EH (cell line): Measurements from ENCODE around the gene GRM8.
"Not testable (repeated sequence)": the region's sequence is repeated elsewhere in the genome, so short reads cannot be mapped to it uniquely, and the experiment has no call there.

ENCODE experiments used
- DNase-seq: peaks from one replicate; pipeline ENCODE4 v3.0.0-alpha.2; 2015; ENCODE audit warnings: low read depth

GRM8 gene

DNA sequence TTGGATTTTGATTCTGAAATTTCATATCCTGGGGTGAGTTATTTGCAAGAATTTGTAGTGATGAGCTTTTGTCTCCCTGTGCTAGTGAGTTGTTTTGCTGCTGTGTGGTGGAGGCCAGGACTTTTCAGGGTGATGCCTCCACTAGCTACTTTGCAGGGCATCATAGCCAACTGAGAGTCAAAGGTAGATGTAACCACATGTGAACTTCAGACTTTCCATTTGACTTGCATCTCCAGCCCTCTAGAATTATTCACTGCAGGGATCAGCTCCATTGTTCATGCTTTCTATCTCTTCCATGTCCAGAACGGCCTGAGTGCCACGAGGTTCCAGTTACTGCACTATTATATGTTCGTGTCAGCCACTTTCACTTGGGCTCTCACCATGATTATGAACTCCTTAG is 534.3 kb downstream of the GRM8 start:
- no peak for DNase-seq

DNA sequence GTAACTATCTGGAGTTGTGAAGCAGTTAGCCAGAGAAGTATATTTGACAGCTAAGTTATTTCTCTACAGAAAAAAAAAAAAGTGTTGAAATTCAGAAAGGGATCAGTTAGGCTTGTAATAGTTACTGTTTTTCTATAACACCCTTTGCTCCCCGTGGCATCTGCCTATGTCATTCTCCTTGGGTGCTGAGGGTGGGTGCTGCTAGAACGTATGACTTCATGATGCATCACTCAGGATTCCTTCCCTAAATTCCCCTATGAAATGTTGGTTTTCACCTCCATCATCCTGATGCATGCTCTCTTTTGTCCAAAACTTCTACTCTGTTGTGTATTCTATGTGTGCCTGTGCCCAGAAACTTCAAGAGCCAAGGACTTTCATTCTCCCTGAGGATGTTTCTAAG is 536.4 kb downstream of the GRM8 start:
- no peak for DNase-seq

DNA sequence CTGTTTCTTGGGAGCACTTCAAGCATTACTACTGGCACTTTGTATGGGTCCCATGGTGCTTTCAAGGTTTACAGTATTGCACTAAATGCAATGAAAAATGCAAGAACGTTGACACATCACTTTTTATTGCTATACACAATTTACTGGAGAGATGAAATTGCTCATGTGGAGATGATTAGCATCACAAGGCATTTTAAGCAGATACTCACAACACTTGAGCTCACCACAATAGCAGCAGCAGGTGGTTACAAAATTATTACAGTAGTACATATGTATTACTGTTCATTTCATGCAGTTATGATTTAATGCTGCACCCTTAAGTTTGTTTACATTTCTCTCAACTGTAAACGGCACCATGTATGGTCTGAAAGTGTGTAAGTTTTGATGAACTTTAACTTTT is 537.7 kb downstream of the GRM8 start:
- no peak for DNase-seq

DNA sequence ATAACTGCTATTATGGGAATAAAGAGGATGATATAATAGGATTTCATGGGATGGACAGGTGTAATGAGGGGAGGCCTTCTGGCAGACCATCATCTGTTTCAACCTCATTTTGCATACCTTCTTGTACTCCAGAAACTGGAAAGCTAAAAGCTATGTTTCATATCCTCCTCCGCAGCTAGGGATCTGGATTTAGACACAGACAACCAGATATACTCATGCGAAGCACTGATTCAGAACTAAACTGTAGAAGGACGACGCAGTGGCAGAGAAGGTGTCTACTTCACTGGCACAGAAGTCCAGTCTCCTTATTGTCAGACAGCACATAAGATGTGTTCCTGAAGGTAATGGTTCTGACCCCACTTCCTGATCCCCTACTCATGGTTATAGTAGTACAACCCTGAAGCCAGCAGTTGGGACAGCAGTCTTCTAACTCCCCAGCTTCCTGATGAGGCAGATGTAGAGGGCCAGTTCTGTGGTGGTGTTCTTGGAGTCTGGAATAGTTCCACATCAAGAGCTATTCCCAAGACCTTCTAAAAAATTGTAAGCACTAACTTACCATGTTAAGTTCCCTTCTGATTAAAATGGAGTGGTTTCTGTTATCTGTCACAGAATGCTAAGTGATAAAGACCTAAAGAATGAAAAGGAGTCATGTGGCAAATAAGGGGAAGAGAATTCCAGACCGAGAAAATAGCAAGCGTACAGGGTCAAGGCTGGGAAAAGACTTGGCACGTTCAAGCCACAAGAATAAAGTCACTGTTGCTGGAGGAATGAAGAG is 550.3 kb downstream of the GRM8 start:
- DNase-seq, result peak; percentile 67

DNA sequence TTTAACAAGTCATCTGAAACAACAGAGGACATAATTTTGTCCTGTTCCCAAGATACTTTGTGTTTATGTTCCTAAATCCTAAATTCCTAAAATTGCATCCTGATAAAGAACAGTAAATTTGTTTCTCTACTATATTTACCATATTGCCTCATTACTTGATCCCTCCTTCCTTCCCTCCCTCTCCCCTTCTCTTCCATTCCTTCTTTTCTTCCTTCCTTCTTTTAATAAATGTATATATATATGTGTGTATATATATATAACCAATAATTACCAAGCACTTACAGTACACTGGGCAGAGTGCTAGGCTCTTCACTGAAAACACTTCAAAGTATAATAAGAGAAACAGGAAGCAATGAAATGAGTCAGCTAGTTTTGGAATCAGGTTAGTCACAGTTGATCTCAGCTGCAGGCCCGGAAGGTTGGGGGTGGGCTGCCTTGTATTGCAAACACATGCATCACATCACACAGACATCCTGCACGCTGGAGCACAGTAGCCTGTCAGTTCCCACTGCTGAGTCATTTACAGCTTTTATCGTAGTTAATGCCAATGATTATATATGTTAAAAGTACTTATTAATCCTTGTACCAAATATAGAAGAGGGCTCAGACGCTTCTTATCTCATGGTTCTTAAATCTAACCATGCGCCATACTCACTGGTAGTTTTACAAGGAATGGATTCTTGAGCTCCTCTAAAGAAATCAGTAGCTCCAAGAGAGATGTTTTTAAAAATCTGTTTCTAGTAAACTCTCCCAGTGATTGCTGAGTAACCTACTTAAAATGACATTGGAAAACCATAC is 551.7 kb downstream of the GRM8 start:
- peak; percentile 87 for DNase-seq

DNA sequence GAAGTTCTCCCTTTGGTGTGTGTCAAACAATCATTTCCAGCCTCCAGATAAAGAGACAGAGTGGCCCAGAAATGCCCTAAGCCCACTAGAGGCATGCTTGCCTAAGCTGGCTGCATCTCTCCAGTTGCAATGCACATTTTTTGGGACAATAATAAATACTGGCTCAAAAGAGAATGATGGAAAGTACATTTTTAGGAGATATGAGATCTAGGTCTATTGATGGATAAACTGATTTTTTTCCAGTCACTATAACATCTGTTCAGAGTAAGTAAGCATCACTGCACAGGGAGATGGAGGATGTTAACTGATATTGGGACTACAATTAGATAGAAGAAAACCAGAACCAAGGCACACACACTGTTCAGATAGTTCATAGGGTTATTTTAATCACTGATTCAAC is 553.0 kb downstream of the GRM8 start:
- DNase-seq, result no peak

DNA sequence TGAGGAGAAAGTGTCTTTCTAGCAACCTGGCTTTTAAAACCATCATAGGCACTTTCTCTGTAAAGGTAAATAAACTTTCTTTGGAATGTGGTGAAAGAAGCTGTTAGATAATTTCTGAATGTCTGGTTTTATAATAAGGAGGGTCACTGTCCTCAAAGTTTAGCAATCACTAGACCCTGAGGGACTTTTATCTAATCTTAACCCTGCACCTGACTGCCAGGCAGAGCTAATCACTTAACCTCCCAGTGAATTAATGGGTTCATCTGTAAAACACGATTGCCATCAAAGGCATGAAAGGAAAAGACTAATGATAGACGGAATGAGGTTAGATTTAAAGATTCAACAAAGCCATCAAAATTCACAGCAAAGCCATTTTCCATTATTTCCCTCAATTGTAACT is 553.8 kb downstream of the GRM8 start:
- DNase-seq, result no peak

DNA sequence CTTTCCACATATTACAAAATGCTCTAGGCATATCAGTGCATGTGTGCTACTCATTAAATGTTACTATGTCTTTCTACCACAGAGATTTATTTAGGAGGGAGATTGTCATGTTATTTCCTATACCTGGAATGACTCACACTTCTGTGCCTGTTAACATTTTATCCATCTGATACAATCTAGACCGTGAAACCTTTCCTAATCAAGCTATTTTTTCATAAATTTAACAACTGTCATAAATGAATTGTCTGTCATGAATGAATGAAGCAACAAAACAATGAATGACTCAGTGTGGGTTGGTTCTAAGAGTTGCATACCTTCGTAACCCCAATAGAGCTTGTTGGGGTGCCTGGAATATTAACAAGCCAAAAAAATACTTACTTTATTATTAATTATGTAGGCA is 554.3 kb downstream of the GRM8 start:
- DNase-seq, result no peak

DNA sequence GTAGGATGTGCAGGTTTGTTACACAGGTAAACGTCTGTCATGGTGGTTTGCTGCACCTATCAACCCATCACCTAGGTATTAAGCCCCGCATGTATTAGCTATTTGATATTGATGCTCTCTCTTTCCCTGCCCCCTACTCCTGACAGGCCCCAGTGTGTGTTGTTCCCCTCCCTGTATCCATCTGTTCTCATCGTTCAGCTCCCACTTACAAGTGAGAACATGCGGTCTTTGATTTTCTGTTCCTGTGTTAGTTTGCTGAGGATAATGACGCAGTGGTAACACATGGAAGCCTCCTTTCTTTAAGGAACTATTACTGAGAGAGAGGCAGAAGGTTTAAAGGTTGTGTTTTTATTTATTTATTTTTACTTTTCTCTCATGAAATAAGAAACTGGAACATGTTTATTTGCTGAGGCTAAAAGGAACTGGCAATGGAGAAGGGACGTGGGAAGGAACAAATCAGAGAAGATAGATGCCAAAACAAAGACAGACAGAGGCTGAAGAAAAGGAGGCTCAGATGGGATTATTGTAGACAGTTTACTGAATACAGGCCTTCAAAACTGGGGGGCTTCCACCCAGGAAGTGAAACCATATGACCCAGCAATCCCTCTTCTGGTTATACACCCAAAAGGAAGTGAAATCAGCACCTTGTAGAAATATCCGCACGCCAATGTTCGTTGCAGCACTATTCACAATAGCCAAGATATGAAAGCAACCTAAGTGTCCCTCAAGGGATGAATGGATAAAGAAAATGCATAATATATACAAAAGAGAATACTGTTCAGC is 556.3 kb downstream of the GRM8 start:
- DNase-seq, result no peak

DNA sequence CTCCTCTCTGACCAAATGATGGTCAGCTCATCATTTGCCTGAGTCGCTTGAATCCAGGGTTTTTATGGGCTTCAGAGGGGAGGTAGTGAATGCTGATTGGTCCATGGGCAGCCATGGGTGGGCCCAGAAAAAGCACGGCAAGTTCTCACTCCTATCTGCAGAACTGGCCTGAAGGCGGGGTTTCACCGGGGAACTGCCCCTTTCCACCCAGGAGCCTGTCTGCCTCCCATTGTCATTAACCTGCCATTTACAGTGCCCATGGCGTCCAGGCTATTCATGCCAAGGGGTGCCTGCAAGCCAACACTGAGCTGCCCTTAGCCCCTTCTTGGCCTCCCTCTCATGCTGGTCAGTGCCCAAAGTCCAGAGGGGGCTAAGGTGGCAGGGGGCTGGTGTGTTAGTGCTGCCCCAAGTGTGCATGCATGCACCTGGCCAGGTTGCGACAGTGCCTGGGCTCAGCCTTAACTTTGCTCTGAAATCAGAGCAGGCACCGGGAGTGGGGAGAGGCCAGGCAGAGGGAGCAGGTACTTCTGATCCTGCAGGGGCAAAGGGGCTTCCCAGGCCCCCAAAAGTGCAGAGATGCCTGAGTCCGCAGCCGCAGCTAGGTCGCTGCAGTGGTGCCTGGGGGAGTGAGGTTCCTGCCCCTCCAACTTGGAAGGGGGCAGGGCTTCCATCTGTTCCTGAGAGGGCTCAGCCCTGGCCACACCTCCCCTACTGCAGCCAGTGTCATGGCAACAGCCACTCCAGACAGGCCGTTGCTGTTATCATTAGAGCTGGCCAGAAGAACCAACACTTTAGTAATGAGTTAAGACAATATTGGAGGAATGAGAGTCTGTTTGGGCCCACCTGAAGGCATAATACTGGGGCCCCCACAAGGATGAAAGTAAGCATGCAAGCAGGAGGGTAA is 561.6 kb downstream of the GRM8 start:
- no peak for DNase-seq

DNA sequence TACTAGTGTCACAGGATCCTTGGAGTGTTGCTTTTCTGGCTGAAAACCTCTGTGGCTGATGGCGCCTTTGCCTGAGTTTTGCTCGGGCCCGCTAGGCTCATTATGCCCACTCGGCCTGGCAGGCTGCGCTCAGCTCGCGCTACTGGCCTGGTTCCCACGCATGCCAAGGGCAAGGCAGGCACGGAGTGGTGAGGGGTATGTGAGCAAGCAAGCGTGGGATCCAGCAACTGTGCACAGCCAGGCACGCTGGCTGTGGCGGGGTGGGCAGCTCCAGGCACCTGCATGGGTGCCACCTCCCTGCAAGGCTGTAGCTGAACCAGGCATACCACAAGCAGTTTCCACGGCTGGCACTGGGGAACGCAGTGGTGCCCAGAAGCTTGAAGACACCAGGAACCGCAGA is 562.6 kb downstream of the GRM8 start:
- DNase-seq, result no peak

DNA sequence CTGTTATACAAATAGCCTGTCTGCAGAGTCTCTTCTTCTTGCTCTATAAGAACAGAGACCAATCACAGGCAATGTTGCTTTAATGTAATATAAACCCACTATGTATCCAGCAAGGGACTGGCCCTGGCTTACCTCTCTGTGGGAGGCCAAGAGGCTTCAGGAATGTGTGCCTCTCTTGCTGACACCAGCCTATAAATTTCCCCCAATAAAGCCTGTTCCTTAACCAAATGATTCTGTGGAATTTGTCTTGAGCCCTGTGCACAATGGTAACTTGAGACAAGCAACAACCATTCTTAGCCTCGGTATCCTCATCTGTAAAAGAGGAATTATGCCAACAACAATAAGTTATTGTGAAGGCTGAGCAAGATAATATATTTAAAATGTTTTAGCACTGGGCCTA is 563.7 kb downstream of the GRM8 start:
- DNase-seq, result peak; percentile 50

DNA sequence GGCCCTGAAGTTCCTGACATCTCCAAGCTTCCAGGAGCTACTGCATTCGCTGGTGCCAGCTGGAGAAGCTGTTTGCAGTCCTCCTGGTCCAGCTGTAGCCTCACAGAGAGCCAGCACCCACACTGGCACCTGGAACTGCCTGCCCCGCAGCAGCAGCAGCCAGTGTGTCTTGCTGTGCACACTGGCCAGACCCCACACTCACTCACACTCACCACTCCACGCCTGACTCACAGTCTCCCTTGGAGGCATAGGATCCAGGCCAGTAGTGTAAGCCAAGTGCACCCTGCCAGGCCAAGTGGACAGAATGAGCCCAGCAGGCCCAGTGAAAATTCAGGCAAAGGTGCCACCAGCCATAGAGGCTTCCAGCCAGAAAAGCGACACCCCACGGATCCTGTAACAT is 566.3 kb downstream of the GRM8 start:
- DNase-seq, result no peak

DNA sequence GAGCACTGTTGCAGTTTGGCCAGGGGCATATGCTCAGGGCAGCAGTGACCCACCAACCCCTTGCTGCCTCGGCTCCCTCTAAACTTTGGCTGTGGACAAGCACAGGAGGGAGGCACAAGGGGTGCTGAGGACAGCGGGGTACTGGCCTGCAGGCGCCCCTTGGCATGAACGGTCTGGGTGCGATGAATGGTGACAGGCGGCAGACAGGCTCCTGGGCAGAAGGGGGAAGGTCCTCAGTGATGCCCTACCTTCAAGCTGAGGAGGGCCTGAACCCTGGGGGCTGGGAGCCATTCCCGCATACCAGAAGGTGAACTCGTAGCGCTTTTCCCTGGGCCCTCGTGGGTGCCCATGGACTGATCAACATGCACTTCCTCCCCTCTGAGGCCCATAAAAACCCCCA is 567.1 kb downstream of the GRM8 start:
- no peak for DNase-seq

DNA sequence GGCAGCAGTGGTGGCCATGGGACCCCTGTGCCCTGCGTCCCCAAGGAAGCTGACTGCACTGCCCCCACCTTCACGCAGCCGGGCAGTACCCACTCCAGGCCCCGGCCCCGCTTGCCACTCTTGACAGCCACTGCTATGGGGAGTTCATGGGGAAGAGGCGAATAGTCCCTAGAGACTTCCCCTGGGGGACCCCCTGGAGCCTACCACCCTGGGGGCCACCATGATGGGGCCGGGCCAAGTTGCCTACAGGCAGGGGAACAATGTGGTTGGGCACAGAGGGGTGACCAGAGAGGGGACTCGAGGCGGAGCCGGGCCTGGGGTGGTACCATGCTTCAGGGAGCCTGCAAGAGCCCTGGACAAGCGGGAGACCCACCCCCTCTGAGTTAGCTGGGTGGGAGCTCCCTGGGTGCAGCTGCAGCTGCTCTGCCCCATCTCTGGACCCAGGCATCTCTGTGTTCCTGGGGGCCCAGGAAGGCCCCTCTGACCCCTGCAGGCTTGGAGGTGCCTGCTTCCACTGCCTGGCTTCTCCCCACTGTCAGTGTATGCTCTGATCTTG is 567.6 kb downstream of the GRM8 start:
- DNase-seq, result no peak

DNA sequence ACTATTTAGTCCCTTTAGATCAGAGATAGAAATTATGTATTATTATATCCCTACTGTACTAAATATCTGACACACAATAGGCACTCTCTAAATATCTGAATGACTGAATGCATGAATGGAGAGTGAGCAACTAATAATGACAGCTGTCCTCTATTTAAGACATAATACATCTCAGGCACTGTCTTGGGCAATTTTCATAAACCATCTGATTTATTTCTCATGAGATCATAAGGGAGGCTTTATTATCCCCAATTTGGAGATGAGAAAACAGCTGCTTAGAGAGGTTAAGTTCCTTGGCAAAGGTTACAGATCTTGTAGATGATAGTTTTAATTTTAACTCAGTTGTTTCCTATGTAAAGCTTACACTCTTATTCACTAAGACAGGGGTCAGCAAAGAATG is 570.6 kb downstream of the GRM8 start:
- DNase-seq, result no peak

DNA sequence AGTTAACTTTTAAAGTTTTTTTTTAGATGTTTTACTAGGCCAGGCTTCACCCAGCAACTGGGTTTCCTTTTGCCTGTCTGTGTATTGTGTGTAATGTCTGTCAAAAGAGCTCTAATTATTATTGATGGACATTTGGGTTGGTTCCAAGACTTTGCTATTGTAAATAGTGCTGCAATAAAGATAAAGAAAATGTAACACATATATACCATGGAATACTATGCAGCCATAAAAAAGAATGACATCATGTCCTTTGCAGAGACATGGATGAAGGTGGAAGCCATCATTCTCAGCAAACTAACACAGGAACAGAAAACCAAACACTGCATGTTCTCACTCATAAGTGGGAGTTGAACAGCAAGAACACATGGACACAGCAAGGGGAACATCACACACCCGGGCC is 584.0 kb downstream of the GRM8 start:
- not testable (repeated sequence) for DNase-seq

DNA sequence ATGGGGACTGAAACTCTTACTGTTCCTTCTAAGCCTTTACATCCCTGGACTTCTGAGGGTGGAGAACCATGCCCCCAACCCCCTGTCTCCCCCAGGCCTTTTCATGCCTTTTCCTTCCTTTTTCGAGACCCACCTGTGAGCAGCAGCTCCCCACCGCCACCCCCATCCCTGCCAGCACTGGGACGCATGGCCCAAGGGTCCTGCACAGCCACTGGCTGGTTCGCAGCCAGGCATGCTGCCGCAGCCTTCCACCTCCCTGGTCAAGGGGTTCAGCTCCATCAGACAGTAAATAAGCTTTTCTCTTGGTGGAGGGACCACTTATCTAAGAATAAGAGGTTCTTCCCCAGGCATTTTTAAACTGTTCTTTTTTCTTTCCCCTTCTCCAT is 584.4 kb downstream of the GRM8 start:
- no peak for DNase-seq

DNA sequence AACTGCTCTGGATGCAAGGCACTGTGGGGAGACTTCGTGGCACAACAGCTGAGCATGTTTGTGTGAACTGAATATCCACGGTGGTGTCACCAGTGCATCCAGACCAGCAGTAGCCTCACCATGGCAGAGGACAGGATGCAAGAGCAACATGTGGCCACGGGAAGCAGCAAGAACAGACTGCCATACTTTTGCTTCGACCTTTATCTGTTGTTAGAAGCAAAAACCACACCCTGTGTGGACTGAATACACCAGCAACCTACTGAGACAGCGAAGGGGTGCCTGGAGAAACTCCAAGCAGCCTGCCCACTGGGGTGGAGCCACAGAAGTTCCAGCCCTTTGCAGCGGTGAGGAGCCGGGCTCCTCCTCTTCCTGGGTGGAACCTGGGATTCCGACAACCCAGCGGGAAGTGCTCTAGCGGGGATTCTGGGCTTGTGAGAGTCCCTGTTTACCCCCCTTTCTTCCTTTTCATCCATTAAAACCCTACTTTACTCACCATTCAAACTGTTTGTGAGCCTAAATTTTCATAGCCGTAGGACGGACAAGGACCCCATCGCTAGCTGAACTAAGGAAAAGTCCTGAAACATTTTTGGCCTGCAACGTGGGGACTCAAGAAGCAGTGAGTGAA is 584.9 kb downstream of the GRM8 start:
- no peak for DNase-seq

DNA sequence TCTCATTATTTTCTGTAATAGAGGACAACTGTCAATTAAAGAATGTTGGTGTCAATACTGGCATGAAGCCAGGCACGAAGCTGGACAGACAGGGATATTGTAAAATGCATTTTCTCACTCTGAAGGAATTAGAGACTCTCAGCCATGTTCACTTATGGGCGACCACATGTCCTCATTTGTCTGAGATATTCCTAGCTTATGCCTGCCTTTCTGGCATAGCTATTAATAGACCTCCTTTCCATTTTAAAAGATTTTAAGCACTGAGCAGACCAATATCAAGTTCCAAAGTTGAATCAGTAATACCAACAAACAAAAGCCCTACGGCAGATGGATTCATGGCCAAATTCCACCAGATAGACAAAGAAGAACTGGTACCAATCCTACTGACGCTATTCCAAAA is 589.9 kb downstream of the GRM8 start:
- no peak for DNase-seq

DNA sequence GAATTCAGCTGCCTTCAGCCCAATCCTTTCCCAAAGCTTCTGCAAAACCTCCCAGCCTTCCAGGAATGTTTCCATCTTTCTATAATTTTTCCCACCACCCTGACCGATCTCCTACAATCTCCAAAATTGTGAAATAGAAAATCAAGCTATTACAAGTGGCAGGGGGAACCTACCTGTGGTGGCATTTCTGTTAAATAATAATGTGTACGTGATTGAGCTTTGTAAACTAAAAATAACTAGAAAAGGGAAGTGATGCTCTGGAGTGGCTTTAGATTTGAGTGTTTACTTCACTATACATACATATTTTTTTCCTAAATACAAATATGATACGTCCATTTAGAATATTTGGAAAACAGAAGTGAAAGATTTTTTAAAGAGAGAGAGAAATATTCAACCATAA is 593.6 kb downstream of the GRM8 start:
- DNase-seq, result no peak
